IPS-18a (cell line): ENCODE measurements around the gene HABP2.

Experiments used
- H3K27ac ChIP-seq: one replicate; pipeline ENCODE4 v1.5.1; 2013; ENCODE audit warnings: low read length
- H3K27me3 ChIP-seq: one replicate; pipeline ENCODE4 v1.6.1; 2013; ENCODE audit warnings: mild to moderate bottlenecking, low read length; ENCODE audit not compliant: control insufficient read depth, insufficient read depth
- H3K36me3 ChIP-seq: one replicate; pipeline ENCODE4 v1.6.1; 2013; ENCODE audit warnings: low read depth, low read length; ENCODE audit not compliant: control insufficient read depth
- H3K4me1 ChIP-seq: one replicate; pipeline ENCODE4 v1.6.1; 2013; ENCODE audit warnings: low read depth, low read length; ENCODE audit not compliant: control insufficient read depth
- H3K4me3 ChIP-seq: one replicate; pipeline ENCODE4 v1.5.1; 2013; ENCODE audit warnings: low read length
- H3K9ac ChIP-seq: one replicate; pipeline ENCODE4 v1.6.1; 2013; ENCODE audit warnings: mild to moderate bottlenecking, low read length, moderate library complexity
- H3K9me3 ChIP-seq: one replicate; pipeline ENCODE4 v1.6.1; 2013; ENCODE audit warnings: low read depth, low read length; ENCODE audit not compliant: control insufficient read depth

Gene HABP2

DNA sequence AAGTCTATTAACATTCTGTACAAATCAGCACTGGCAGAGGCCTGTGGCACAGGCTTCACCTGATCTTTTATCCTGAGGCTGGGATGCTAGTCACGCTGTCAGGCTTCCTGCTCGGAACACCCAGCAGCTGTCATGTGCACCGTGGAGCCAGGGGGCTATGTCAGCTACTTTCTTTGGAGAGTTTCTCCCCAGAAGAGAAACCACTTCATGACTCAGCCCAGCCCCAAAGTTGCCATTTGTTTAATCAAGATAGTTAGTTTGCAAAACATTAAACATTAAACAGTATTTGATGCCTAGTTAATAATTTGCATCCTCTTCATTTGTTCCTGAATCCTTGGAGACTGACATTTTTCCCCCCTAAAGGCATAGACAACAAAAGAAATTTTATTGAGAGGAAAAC is at the start of gene HABP2:
Gene HABP2, plus strand, starts transcription at position 353 of the 400 bp plus-strand sequence. CDS start 69 bp downstream, outside the sequence.
- Histone ChIP-seq H3K9ac (no peak within 1 kb of the TSS), H3K4me3 (no peak within 1 kb of the TSS), H3K27me3 (peaks cover 74% of the 10 kb centered on the region), H3K36me3 (no peaks in the 10 kb centered on the region), H3K27ac (no peak within 1 kb of the TSS), H3K9me3 (no peaks in the 10 kb centered on the region), H3K4me1 (peaks cover 3% of the 10 kb centered on the region)

GRCh38 chr10:113503930-113504329 is 48.9 kb upstream of the HABP2 start:
- Histone ChIP-seq H3K9ac (no peak overlapping the region), H3K4me1 (no peaks in the 10 kb centered on the region), H3K27me3 (no peaks in the 10 kb centered on the region), H3K4me3 (no peak overlapping the region), H3K9me3 (no peaks in the 10 kb centered on the region), H3K27ac (no peak overlapping the region), H3K36me3 (no peaks in the 10 kb centered on the region)

DNA sequence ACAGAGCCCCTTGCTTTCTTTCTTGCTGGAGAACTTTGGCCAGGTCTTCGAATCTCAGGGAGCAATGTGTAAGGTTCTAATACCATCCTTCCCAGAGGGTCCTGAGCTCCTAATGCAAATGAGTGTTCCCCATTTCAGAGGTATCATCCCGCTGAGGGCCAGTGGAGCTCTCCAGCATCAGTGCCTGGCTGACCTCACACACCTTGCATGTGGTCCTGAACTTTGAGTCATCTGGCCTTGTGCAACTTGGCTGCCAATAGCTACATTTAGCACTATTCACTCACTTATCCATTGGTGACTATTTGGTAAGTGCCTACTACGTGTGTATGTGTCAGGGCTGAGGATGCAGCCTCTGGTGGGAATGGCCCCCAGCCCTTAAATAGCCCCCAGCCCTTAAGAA is 48.4 kb upstream of the HABP2 start:
- Histone ChIP-seq H3K4me1 (no peaks in the 10 kb centered on the region), H3K36me3 (no peaks in the 10 kb centered on the region), H3K9me3 (no peaks in the 10 kb centered on the region), H3K4me3 (no peak overlapping the region), H3K27ac (no peak overlapping the region), H3K9ac (no peak overlapping the region), H3K27me3 (no peaks in the 10 kb centered on the region)

DNA sequence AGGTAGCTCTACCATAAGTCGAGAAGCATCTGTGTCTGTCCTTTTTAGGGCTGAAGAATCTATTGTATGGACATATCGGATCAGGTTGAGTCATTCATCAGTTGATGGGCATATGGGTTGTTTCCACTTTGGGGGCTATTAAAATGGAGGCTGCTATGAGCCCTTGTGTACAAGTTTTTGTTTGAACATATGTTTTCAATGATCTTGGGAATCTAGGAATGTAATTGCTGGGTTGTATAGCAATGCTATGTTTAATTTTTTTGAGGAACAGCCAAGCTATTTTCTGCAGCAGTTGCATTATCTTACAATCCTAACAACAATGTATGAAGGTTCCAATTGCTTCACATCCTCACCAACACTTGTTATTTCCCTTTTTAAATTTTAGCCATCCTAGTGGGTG is 46.4 kb upstream of the HABP2 start:
- no peak overlapping the region for H3K9ac ChIP-seq
- no peaks in the 10 kb centered on the region for H3K27me3 ChIP-seq
- H3K9me3 ChIP-seq = no peaks in the 10 kb centered on the region

GRCh38 chr10:113511419-113511818 is 41.4 kb upstream of the HABP2 start:
- H3K9ac ChIP-seq = no peak overlapping the region
- H3K27ac ChIP-seq = no peak overlapping the region
- no peak overlapping the region for H3K4me3 ChIP-seq
- no peaks in the 10 kb centered on the region for H3K27me3 ChIP-seq
- H3K9me3 ChIP-seq = no peaks in the 10 kb centered on the region
- no peaks in the 10 kb centered on the region for H3K4me1 ChIP-seq
- no peaks in the 10 kb centered on the region for H3K36me3 ChIP-seq

More for the DNA sequence above, 46.4 kb upstream of the HABP2 start:
- no peak overlapping the region for H3K27ac ChIP-seq
- no peaks in the 10 kb centered on the region for H3K36me3 ChIP-seq
- H3K4me3 ChIP-seq = no peak overlapping the region
- no peaks in the 10 kb centered on the region for H3K4me1 ChIP-seq

GRCh38 chr10:113515161-113515560 is 37.7 kb upstream of the HABP2 start:
- H3K27me3 ChIP-seq = no peaks in the 10 kb centered on the region
- no peak overlapping the region for H3K9ac ChIP-seq
- no peak overlapping the region for H3K27ac ChIP-seq
- H3K4me1 ChIP-seq = no peaks in the 10 kb centered on the region
- H3K4me3 ChIP-seq = no peak overlapping the region
- H3K9me3 ChIP-seq = no peaks in the 10 kb centered on the region
- no peaks in the 10 kb centered on the region for H3K36me3 ChIP-seq

DNA sequence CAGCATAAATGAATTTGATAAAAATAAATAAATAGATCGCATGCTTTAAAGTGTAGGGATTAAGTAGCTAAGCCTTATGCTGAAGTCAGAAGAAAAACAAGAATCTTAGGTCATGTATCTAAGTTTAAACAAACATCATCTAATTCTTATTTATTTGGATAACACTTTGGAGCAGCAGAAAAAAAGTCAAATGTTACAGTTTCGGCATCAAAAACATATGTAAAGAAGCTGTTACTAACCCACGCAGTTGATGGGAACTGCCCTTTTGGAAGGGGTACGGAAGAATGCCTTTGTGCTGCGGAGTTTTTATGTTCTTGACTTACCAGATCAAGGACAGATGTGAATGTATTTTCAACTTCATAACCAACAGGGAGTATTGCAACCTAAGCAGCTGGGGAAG is 37.3 kb upstream of the HABP2 start:
- no peak overlapping the region for H3K4me3 ChIP-seq
- H3K9me3 ChIP-seq = no peaks in the 10 kb centered on the region
- H3K27ac ChIP-seq = no peak overlapping the region
- H3K4me1 ChIP-seq = no peaks in the 10 kb centered on the region
- no peaks in the 10 kb centered on the region for H3K27me3 ChIP-seq
- no peaks in the 10 kb centered on the region for H3K36me3 ChIP-seq
- H3K9ac ChIP-seq = no peak overlapping the region

DNA sequence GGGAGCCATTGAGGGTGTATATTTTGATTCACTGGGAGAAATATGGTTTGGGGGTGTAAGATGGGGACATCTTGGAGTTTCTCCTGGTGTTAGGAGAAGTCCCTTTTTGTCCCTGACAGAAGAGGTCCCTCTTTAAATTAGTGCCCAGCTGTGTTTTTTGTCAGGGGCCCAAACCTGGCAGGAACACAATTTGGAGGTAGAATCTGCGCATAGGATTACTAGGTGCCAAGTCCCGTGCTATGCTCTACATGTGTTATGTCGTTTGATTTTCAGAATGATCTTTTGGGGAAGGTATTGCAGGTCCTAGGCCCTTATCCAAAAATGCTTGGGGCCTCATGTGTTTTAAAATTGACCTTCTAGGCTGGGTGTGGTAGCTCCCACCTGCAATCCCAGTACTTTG is 36.8 kb upstream of the HABP2 start:
- no peak overlapping the region for H3K27ac ChIP-seq
- H3K9me3 ChIP-seq = no peaks in the 10 kb centered on the region
- H3K36me3 ChIP-seq = no peaks in the 10 kb centered on the region
- H3K4me1 ChIP-seq = no peaks in the 10 kb centered on the region
- H3K27me3 ChIP-seq = no peaks in the 10 kb centered on the region
- no peak overlapping the region for H3K9ac ChIP-seq
- no peak overlapping the region for H3K4me3 ChIP-seq

DNA sequence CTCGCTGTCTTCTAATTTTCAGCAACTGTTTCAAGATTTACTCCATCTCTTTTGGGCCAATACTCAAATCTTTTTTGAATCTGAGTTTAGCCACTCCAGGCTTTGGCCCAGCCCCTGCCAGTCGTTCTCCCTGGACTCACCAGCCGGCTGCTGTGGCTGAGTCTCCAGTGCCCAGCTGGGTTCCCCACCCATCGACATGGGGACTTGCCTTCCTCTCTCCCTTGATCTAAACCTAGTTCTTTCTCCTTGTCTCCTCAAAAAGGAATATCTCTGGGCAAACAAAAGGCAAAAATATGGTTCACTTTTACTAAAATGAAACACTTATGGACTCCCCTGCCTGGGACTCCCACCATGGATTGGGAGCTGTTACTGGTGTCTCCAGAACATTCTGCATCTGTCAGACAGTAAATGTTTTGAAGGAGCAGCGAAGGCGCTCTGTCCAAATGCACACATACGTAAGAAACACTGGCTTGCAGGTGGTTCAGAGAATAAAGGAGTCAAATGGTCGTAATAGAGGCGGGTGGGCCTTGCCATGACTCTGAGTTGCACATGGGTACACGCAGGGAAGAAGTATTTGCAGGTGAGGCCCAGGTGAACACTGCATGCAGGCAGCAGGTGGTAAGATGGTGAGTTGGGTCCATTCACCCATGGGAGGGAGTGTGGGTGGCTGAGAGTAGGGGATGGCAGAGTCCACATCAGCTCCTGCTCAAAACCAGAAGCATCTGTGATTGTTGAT is 35.5 kb upstream of the HABP2 start:
- no peak overlapping the region for H3K4me3 ChIP-seq
- no peaks in the 10 kb centered on the region for H3K9me3 ChIP-seq
- no peaks in the 10 kb centered on the region for H3K27me3 ChIP-seq
- H3K4me1 ChIP-seq = no peaks in the 10 kb centered on the region
- no peaks in the 10 kb centered on the region for H3K36me3 ChIP-seq
- H3K27ac ChIP-seq = no peak overlapping the region
- no peak overlapping the region for H3K9ac ChIP-seq

GRCh38 chr10:113517901-113518260 is 35.0 kb upstream of the HABP2 start:
- no peaks in the 10 kb centered on the region for H3K36me3 ChIP-seq
- H3K27me3 ChIP-seq = no peaks in the 10 kb centered on the region
- no peaks in the 10 kb centered on the region for H3K4me1 ChIP-seq
- H3K27ac ChIP-seq = no peak overlapping the region
- H3K4me3 ChIP-seq = no peak overlapping the region
- H3K9me3 ChIP-seq = no peaks in the 10 kb centered on the region
- H3K9ac ChIP-seq = no peak overlapping the region

DNA sequence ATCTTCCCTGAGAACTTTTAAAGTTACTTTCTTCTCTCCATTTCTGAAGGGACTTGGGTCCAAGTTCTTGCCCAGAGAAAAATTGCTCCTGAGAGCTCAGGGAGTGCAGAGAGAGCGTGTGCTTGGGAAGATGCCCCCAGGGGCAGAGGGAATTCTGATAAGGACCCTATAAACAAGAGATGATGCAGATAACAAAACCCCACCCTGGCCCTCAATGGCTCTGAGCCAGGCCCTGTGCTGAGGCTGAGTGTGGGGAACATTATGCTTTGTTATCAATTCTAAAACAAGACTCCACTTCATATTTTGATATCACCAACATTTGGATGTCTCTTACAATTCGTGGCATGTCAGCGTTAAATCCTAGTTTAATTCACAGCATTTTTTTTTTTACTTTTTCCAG is 34.4 kb upstream of the HABP2 start:
- no peaks in the 10 kb centered on the region for H3K36me3 ChIP-seq
- H3K4me1 ChIP-seq = no peaks in the 10 kb centered on the region
- no peak overlapping the region for H3K4me3 ChIP-seq
- H3K27ac ChIP-seq = no peak overlapping the region
- no peaks in the 10 kb centered on the region for H3K9me3 ChIP-seq
- H3K9ac ChIP-seq = no peak overlapping the region
- no peaks in the 10 kb centered on the region for H3K27me3 ChIP-seq

GRCh38 chr10:113518816-113519591 is 33.8 kb upstream of the HABP2 start:
- Histone ChIP-seq H3K27me3 (no peaks in the 10 kb centered on the region), H3K9ac (no peak overlapping the region), H3K9me3 (no peaks in the 10 kb centered on the region), H3K4me1 (no peaks in the 10 kb centered on the region), H3K36me3 (no peaks in the 10 kb centered on the region), H3K27ac (no peak overlapping the region), H3K4me3 (no peak overlapping the region)
